Prostate gland (tissue), 2 donors: ENCODE data around the gene EIPR1.

Source experiments
- CTCF ChIP-seq, 4 experiments: fragments of 200-600 bp in 2 of 4; fragments of 450-650 bp in 2 of 4; sonication (generic) in 2 of 4; IDR thresholded peaks; 1 replicate in 3 of 4; 2 replicates in 1 of 4; pipeline ENCODE4 v1.5.1; 2016 to 2019; ENCODE audit warnings: antibody characterized with exemption in 4 of 4, mild to moderate bottlenecking in 2 of 4, moderate library complexity in 2 of 4
- POLR2A ChIP-seq: fragments of 450-650 bp; IDR thresholded peaks from one replicate; pipeline ENCODE4 v1.6.1; 2016; ENCODE audit warnings: antibody characterized with exemption, mild to moderate bottlenecking
- POLR2AphosphoS5 ChIP-seq: sonication (generic); formaldehyde crosslinking; IDR thresholded peaks from one replicate; pipeline ENCODE4 v1.6.1; 2017; ENCODE audit warnings: antibody characterized with exemption

GRCh38 chr2:3159782-3160545 lies 217.7 kb downstream of the EIPR1 start:
- TF ChIP-seq CTCF (IDR thresholded peaks at IDR 0.05) (no peak), POLR2AphosphoS5 (no peak), POLR2A (no peak)
